ENCODE measurements around the gene TIMMDC1.
A peak's percentile ranks its signal among the peaks of the same experiment; 100 is the strongest.
"Not testable (repeated sequence)": the region's sequence is repeated elsewhere in the genome, so short reads cannot be mapped to it uniquely, and the experiment has no call there.

Gene TIMMDC1

GRCh38 chr3:119514637-119515036, 16.3 kb downstream of the TIMMDC1 start:
- no peak for DNase-seq

GRCh38 chr3:119517112-119517511, 18.8 kb downstream of the TIMMDC1 start:
- no peak for DNase-seq

GRCh38 chr3:119518026-119518425, 19.7 kb downstream of the TIMMDC1 start:
- no peak for DNase-seq

- DNase-seq: no peak
Observed at GRCh38 chr3:119524931-119525662, 26.8 kb downstream of the TIMMDC1 start.

GRCh38 chr3:119527714-119528113, 29.4 kb downstream of the TIMMDC1 start:
- DNase-seq: no peak

GRCh38 chr3:119529883-119530282, 31.5 kb downstream of the TIMMDC1 start:
- no peak for DNase-seq

GRCh38 chr3:119530456-119530855, 32.1 kb downstream of the TIMMDC1 start:
- DNase-seq: no peak

GRCh38 chr3:119531151-119531550, 32.8 kb downstream of the TIMMDC1 start:
- DNase-seq: no peak

- DNase-seq: no peak
Observed at GRCh38 chr3:119534296-119534695, 35.9 kb downstream of the TIMMDC1 start.

GRCh38 chr3:119536757-119537156, 38.4 kb downstream of the TIMMDC1 start:
- no peak for DNase-seq

- no peak for DNase-seq
Observed at GRCh38 chr3:119538772-119539171, 40.4 kb downstream of the TIMMDC1 start.

GRCh38 chr3:119541547-119541946, 43.2 kb downstream of the TIMMDC1 start:
- no peak for DNase-seq

- DNase-seq: no peak
Observed at GRCh38 chr3:119542168-119542767, 43.9 kb downstream of the TIMMDC1 start.

- no peak for DNase-seq
Observed at GRCh38 chr3:119543147-119543546, 44.8 kb downstream of the TIMMDC1 start.

- no peak for DNase-seq
Observed at GRCh38 chr3:119547227-119547626, 48.9 kb downstream of the TIMMDC1 start.

GRCh38 chr3:119548341-119548740, 50.0 kb downstream of the TIMMDC1 start:
- DNase-seq: no peak

- no peak for DNase-seq
Observed at GRCh38 chr3:119550192-119550910, 52.0 kb downstream of the TIMMDC1 start.

- no peak for DNase-seq
Observed at GRCh38 chr3:119551598-119551997, 53.3 kb downstream of the TIMMDC1 start.

- DNase-seq: not testable (repeated sequence)
Observed at GRCh38 chr3:119552928-119553327, 54.6 kb downstream of the TIMMDC1 start.

GRCh38 chr3:119553823-119554415, 55.6 kb downstream of the TIMMDC1 start:
- no peak for DNase-seq

- peak in 1 of 2 donors; percentile 67 for DNase-seq
Observed at GRCh38 chr3:119555309-119555735, 57.0 kb downstream of the TIMMDC1 start.

GRCh38 chr3:119555929-119556328, 57.6 kb downstream of the TIMMDC1 start:
- DNase-seq: no peak

GRCh38 chr3:119557192-119557876, 59.0 kb downstream of the TIMMDC1 start:
- DNase-seq: no peak
